SK-N-MC (cell line): Measurements from ENCODE around the gene KLK14.

ENCODE experiments used
- EZH2 ChIP-seq: fragments of 200-600 bp; sonication (generic); IDR thresholded peaks from one replicate; pipeline ENCODE4 v1.6.1; 2017; ENCODE audit warnings: antibody characterized with exemption
- FOXP2 ChIP-seq: optimal IDR thresholded peaks from 2 replicates; pipeline ENCODE3; 2011; ENCODE audit warnings: mild to moderate bottlenecking, moderate library complexity; ENCODE audit not compliant: insufficient read depth; ENCODE audit errors: extremely low read length, control extremely low read depth
- POLR2AphosphoS5 ChIP-seq: IDR thresholded peaks from 2 replicates; pipeline ENCODE4 v1.6.1; 2012; ENCODE audit warnings: mild to moderate bottlenecking, low read depth, low read length, borderline replicate concordance

GRCh38 chr19:51081476-51081875, 1.2 kb downstream of the KLK14 start:
- TF ChIP-seq EZH2: no peak
- TF ChIP-seq POLR2AphosphoS5: no peak
- TF ChIP-seq FOXP2: no peak
